Subcutaneous adipose tissue (tissue), 4 donors: ENCODE measurements around the gene CIRBP. TPM values are rescaled to one million over a fixed set of nuclear protein-coding genes. Genes with fewer than 3 reads are reported as not detected.

ENCODE experiments used
- total RNA-seq, 4 donors: library from RNA; depleted of rRNA; stranded (reverse); fragments of >200 nt; gene quantifications; one replicate each; pipeline ENCODE4 v1.1.0, GENCODE V29; 2016
- TF ChIP-seq, protein P1 (sequence below): fragments of 450-650 bp; IDR thresholded peaks from one replicate; pipeline ENCODE4 v1.5.1; 2016; ENCODE audit warnings: low read depth, mild to moderate bottlenecking, control low read depth, antibody characterized with exemption, moderate library complexity

The CIRBP gene
- total RNA-seq, 4 donors from 2014 or later = 159 to 753 (median 413) TPM

- TF ChIP-seq, protein P1, sequence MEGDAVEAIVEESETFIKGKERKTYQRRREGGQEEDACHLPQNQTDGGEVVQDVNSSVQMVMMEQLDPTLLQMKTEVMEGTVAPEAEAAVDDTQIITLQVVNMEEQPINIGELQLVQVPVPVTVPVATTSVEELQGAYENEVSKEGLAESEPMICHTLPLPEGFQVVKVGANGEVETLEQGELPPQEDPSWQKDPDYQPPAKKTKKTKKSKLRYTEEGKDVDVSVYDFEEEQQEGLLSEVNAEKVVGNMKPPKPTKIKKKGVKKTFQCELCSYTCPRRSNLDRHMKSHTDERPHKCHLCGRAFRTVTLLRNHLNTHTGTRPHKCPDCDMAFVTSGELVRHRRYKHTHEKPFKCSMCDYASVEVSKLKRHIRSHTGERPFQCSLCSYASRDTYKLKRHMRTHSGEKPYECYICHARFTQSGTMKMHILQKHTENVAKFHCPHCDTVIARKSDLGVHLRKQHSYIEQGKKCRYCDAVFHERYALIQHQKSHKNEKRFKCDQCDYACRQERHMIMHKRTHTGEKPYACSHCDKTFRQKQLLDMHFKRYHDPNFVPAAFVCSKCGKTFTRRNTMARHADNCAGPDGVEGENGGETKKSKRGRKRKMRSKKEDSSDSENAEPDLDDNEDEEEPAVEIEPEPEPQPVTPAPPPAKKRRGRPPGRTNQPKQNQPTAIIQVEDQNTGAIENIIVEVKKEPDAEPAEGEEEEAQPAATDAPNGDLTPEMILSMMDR = no peak
Observed at GRCh38 chr19:1298235-1298634, 29.1 kb downstream of the CIRBP start.

DNA sequence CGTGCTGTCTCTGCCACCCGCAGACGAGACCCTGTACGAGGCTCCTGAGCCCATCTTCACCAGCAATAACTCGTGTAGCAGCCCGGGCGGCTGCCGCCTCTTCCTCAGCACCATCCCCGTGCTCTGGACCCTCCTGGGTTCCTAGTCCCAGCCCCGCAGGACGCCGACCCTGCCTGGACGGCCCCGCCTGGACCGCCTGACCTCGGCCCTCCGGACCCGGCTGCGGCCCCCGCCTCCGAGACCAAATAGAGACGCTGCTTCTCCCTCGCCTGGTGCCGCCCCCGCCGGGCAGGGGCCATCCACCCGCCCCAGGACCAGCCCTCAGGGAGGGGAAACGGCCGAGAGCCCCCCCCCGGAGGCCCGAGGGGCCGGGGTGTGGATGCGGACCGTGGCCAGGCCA, 30.7 kb downstream of the CIRBP start:
- TF ChIP-seq, protein P1 = no peak

- TF ChIP-seq, protein P1 = no peak
Observed at GRCh38 chr19:1300744-1301490, 31.8 kb downstream of the CIRBP start.

DNA sequence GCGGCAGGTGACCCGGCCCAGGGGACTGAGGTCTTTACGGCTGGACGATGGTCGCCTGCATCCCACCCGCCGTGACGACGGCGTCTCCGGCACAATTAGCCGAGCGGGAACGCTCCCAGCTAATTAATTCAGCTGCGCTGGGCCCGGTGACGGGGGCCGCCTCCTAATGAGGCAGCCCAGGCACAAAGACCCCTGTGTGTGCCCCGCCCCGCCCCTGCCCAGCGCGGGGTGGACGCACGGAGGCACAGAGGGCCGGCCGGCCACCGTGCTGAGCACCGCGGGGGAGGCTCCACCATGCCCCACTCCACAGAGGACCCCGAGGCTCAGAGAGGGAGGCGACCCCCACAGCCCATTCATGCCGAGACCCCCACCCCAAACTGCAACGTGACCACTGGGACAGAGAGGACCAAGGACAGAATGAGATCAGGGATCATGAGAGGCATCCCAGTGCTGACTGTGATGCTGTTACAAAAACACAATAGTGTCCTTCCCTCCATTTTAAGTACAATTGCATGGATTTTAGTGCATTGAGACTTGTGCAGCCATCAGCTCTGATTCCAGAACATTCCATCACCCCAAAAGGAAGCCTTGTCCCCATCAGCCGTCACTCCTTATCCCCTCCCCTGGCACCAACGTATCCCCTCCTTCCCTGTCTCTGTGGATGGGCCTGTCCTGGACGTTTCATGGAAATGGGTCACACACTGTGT, 33.6 kb downstream of the CIRBP start:
- TF ChIP-seq, protein P1 = no peak

- TF ChIP-seq, protein P1 = no peak
Observed at GRCh38 chr19:1304197-1304924, 35.2 kb downstream of the CIRBP start.

DNA sequence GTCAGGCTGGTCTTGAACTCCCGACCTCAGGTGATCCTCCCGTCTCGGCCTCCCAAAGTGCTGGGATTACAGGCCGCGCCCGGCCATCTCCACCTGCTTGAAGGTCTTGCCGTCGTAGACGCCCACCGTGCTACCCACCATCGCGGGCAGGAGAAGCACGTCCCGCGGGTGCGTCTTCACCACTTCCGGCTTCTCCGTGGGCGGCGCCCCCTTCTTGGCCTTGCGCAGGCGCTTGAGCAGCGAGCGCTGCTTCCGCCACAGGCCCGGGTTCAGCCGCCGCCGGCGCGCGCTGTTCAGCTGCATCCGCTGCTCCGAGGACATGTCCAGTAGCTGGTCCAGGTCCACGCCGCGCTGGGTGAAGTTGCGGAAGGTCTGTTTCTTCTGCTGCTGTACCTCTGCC, 38.2 kb downstream of the CIRBP start:
- TF ChIP-seq, protein P1 = no peak

DNA sequence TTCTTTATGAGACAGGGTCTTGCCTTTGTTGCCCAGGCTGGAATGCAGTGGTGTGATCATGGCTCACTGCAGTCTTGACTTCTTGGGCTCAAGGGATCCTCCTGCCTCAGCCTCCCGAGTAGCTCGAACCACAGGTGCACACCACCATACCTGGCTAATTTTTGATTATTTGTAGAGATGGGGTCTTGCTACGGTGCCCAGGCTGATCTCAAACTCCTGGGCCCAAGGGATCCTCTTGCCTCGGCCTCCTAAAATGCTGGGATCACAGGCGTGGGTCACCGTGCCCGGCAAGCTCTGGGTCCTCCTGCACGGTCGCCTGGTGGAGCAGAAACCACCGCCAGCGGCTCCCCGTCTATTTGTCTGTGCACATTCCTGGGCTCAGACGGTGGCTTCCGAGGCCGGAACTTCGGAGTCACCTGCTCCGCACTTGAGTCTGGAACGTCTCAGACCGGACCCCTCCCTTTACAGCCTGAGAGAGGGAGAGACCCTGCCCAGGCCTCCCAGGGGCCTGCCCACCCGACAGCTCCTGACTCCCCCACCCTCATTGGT, 38.7 kb downstream of the CIRBP start:
- TF ChIP-seq, protein P1 = no peak
